Fibroblast of lung (primary cell): ENCODE data around the gene NUBPL.

ENCODE experiments used
- CTCF ChIP-seq, 2 donors: IDR thresholded peaks in 1 of 2; conservative IDR thresholded peaks in 1 of 2; 1 replicate in 1 of 2; 2 replicates in 1 of 2; pipeline ENCODE4 v1.5.1; 2011 to 2012; ENCODE audit warnings: low read length in 2 of 2, control low read depth in 1 of 2, inconsistent platforms in 1 of 2, low read depth in 1 of 2, mild to moderate bottlenecking in 1 of 2
- EZH2 ChIP-seq: IDR thresholded peaks from 2 replicates; pipeline ENCODE4 v1.5.1; 2012; ENCODE audit warnings: low read length, control low read depth, mild to moderate bottlenecking; ENCODE audit errors: missing control alignments

- TF ChIP-seq CTCF (conservative IDR thresholded peaks at IDR 0.05 in 1 of 2, IDR thresholded peaks at IDR 0.05 in 1 of 2; ENCODE audit: low read depth in 1 of 2, low read length in 2 of 2) (no peak), EZH2 (no peak)
Observed at GRCh38 chr14:31699809-31700208, 138.6 kb downstream of the NUBPL start.
